Activated T-cell treated with anti-CD3 and anti-CD28 coated beads, Interleukin-2, amount 50 U/mL, for 72 hours (primary cell): ENCODE measurements around the gene ISCU. TPM values are rescaled to one million over a fixed set of nuclear protein-coding genes. Genes with fewer than 3 reads are reported as not detected.

Experiments used
- total RNA-seq, 2 donors: library from RNA; stranded (reverse); gene quantifications; one replicate each; pipeline ENCODE4 v1.2.3, GENCODE V29; 2022

ISCU gene
- total RNA-seq, 2 donors from 2014 or later: 115 to 139 TPM

Other genes with a start within 250 kb of the ISCU start
- not detected for gene CMKLR1, start 223.3 kb upstream of the ISCU start, total RNA-seq
- 1 to 10 TPM; 4.0 to 7.7 TPM for gene FICD, start 47.3 kb upstream of the ISCU start, total RNA-seq
- 10 to 100 TPM; 75.7 to 78.8 TPM for gene SART3, start 1.4 kb upstream of the ISCU start, total RNA-seq
- gene TMEM119, start 35.5 kb downstream of the ISCU start, total RNA-seq: under 1 TPM; 0.65 to 0.74 TPM
- gene SELPLG, start 71.3 kb downstream of the ISCU start, total RNA-seq: 10 to 100 TPM; 49.6 to 55.4 TPM
- 10 to 100 TPM; 35.6 to 38.3 TPM for gene CORO1C, start 168.9 kb downstream of the ISCU start, total RNA-seq